Stimulated activated CD4-positive, alpha-beta T cell treated with anti-CD3 and anti-CD28 coated beads, Interleukin-2, amount 100 ng/mL, for 4 hours (primary cell): ENCODE data around the gene MAN2A2.

Source experiments
- DNase-seq: peaks from one replicate; pipeline ENCODE4 v3.0.0-alpha.2; 2020; ENCODE audit warnings: low read depth

MAN2A2 gene

DNA sequence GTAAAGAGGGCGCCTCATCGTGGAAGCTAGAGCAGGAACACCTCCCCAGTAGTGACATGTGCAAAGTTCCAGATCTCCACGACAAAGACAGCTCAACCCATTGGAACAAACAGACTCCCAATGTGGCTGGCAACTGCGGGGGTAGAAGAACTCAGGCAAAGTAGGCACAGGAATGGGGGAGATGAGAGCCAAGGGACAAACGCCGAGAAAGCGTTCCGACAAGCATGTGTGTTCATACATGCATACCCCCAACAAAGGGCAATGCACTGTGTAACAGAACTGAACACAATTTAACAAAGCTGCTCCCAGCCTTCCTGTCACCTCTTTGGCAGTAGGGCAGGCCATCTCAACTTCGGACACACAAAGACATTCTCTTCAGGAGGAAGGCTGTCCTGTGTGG is 63.2 kb downstream of the MAN2A2 start:
- no peak for DNase-seq

DNA sequence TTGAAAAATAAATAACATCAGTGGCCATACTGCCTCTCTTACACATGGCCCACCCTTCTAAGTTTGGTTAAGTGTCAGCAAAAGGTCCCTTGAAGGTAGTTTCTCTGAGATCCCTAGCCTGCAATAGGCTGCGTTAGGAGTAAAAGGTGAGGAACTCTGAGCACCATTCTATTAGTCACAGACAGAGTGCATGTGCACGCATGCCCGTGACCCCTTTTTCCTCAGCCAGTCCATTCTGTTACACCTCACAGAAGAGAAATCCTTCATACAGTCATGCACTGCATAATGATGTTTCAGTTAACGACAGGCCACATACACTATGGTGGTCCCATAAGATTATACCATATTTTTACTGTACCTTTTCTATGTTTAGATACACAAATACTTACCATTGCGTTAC is 64.1 kb downstream of the MAN2A2 start:
- DNase-seq: no peak

DNA sequence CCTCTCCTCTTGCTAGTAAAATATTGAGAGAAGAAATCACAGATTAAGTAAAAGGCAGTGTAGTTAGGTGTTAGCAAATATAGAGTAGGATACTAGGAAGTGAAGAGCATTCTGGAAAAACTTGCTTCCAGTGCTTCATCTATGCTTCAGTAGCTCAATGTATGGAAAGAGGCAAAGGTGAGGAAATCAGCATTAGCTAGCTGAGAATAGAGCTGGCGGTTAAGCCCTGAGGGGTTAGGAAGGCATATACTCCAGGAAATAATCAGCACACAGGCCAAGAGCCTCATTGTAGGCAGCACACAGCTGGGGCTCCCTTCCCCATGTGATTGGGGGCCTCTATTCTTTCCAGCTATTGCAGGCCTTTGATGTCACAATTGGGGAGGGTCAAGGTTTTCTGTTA is 65.3 kb downstream of the MAN2A2 start:
- DNase-seq: no peak

DNA sequence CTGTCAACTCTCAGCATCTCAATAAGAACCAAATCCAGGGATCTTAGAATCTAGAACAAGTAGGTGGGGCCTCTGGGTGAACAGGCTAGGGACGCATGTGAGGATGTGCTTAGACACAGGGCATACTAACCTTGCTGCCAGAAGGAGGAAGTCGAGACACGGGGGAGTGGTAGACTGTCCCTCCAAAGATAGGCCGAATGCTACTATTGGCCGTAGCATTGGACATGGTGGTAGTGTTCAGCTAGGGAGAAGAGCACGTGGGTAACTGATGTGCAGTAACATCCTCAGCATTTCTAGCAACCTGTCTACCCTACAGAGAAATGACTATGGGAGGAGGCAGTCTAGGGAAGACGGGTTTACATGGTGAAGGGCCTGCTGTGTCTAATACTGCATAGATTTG is 67.2 kb downstream of the MAN2A2 start:
- DNase-seq: no peak

DNA sequence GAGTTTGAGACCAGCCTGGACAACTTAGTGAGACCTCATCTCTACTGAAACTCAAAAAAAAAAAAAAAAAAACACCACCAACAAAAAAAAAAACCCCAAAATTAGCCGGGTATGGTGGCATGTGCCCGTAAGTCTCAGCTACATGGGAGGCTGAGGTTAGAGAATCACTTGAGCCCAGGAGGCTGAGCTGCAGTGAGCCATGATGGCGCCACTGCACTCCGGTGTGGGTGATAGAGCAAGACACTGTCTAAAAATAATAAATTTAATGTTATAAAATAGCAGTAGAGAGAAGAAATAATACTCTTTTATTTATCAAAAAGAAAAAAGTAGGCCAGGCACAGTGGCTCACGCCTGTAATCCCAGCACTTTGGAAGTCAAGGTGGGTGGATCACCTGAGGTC is 69.0 kb downstream of the MAN2A2 start:
- DNase-seq: no peak
